Duodenal mucosa (tissue), 2 donors: Measurements from ENCODE around the gene NSFL1C.

Source experiments
- H3K27ac ChIP-seq: one replicate; pipeline ENCODE4 v1.7.0; 2013; ENCODE audit warnings: low read depth, low read length
- H3K27me3 ChIP-seq, 2 donors: one replicate each; pipeline ENCODE4 v1.7.0; 2013; ENCODE audit warnings: low read length in 2 of 2, control low read depth in 1 of 2; ENCODE audit not compliant: insufficient read depth in 2 of 2, control insufficient read depth in 1 of 2
- H3K36me3 ChIP-seq, 2 donors: one replicate each; pipeline ENCODE4 v1.7.0; 2013; ENCODE audit warnings: low read length in 2 of 2, control low read depth in 1 of 2; ENCODE audit not compliant: insufficient read depth in 2 of 2, control insufficient read depth in 1 of 2
- H3K4me1 ChIP-seq, 2 donors: one replicate each; pipeline ENCODE4 v1.7.0; 2013; ENCODE audit warnings: low read length in 2 of 2, control low read depth in 1 of 2; ENCODE audit not compliant: insufficient read depth in 2 of 2, control insufficient read depth in 1 of 2
- H3K4me3 ChIP-seq, 2 donors: one replicate each; pipeline ENCODE4 v1.7.0; 2013; ENCODE audit warnings: low read length in 2 of 2, low read depth in 1 of 2
- H3K9ac ChIP-seq, 2 donors: one replicate each; pipeline ENCODE4 v1.7.0; 2013; ENCODE audit warnings: low read length in 2 of 2, low read depth in 1 of 2
- H3K9me3 ChIP-seq, 2 donors: one replicate each; pipeline ENCODE4 v1.7.0; 2013; ENCODE audit warnings: low read length in 2 of 2, control low read depth in 1 of 2; ENCODE audit not compliant: control insufficient read depth in 1 of 2

NSFL1C gene

GRCh38 chr20:1489325-1489724 is 22.7 kb upstream of the NSFL1C start:
- Histone ChIP-seq H3K9ac (no peak overlapping the region), H3K4me3 (no peak overlapping the region), H3K27me3 (no peaks in the 10 kb centered on the region), H3K4me1 (no peaks in the 10 kb centered on the region), H3K36me3 (no peaks in the 10 kb centered on the region), H3K27ac (no peak overlapping the region), H3K9me3 (no peaks in the 10 kb centered on the region)

GRCh38 chr20:1486566-1486965 is 19.9 kb upstream of the NSFL1C start:
- Histone ChIP-seq H3K9me3 (no peaks in the 10 kb centered on the region), H3K27me3 (no peaks in the 10 kb centered on the region), H3K4me3 (no peak overlapping the region), H3K4me1 (no peaks in the 10 kb centered on the region), H3K36me3 (no peaks in the 10 kb centered on the region), H3K27ac (no peak overlapping the region), H3K9ac (no peak overlapping the region)

- H3K9me3 ChIP-seq: no peaks in the 10 kb centered on the region
- no peak overlapping the region for H3K27ac ChIP-seq
- no peaks in the 10 kb centered on the region for H3K27me3 ChIP-seq
- H3K9ac ChIP-seq: no peak overlapping the region
- no peak overlapping the region for H3K4me3 ChIP-seq
- H3K36me3 ChIP-seq: no peaks in the 10 kb centered on the region
- H3K4me1 ChIP-seq: no peaks in the 10 kb centered on the region
These were observed 17.9 kb upstream of the NSFL1C start for GRCh38 chr20:1484438-1485116.

GRCh38 chr20:1479831-1480595 is 13.4 kb upstream of the NSFL1C start:
- no peaks in the 10 kb centered on the region for H3K4me1 ChIP-seq
- H3K27ac ChIP-seq: no peak overlapping the region
- H3K4me3 ChIP-seq: no peak overlapping the region
- H3K9me3 ChIP-seq: no peaks in the 10 kb centered on the region
- no peaks in the 10 kb centered on the region for H3K27me3 ChIP-seq
- H3K9ac ChIP-seq: no peak overlapping the region
- no peaks in the 10 kb centered on the region for H3K36me3 ChIP-seq

GRCh38 chr20:1478566-1478965 is 11.9 kb upstream of the NSFL1C start:
- peaks cover 3 to 4% of the 10 kb centered on the region in 2 donors for H3K4me1 ChIP-seq
- no peak overlapping the region for H3K4me3 ChIP-seq
- H3K27ac ChIP-seq: no peak overlapping the region
- H3K9me3 ChIP-seq: no peaks in the 10 kb centered on the region
- no peak overlapping the region for H3K9ac ChIP-seq
- H3K36me3 ChIP-seq: no peaks in the 10 kb centered on the region
- H3K27me3 ChIP-seq: no peaks in the 10 kb centered on the region

- H3K4me1 ChIP-seq: peaks cover 8 to 9% of the 10 kb centered on the region in 2 donors
These were observed 11.3 kb upstream of the NSFL1C start for GRCh38 chr20:1477896-1478490.

GRCh38 chr20:1474817-1475603 is 8.4 kb upstream of the NSFL1C start:
- Histone ChIP-seq H3K4me3 (no peak overlapping the region), H3K4me1 (peaks cover 26 to 31% of the 10 kb centered on the region in 2 donors), H3K27ac (no peak overlapping the region), H3K9me3 (no peaks in the 10 kb centered on the region), H3K9ac (no peak overlapping the region), H3K36me3 (no peaks in the 10 kb centered on the region), H3K27me3 (peaks cover 0 to 3% of the 10 kb centered on the region in 2 donors)

More at GRCh38 chr20:1477896-1478490, 11.3 kb upstream of the NSFL1C start:
- Histone ChIP-seq H3K36me3 (no peaks in the 10 kb centered on the region), H3K27me3 (peaks cover 0 to under 1% of the 10 kb centered on the region in 2 donors), H3K9me3 (no peaks in the 10 kb centered on the region), H3K9ac (no peak overlapping the region), H3K4me3 (no peak overlapping the region), H3K27ac (no peak overlapping the region)

- H3K27me3 ChIP-seq: peaks cover 0 to 3% of the 10 kb centered on the region in 2 donors
- no peak overlapping the region for H3K9ac ChIP-seq
- H3K9me3 ChIP-seq: no peaks in the 10 kb centered on the region
- no peak overlapping the region for H3K4me3 ChIP-seq
- no peaks in the 10 kb centered on the region for H3K36me3 ChIP-seq
- peaks cover 30 to 37% of the 10 kb centered on the region in 2 donors for H3K4me1 ChIP-seq
- H3K27ac ChIP-seq: no peak overlapping the region
These were observed 7.7 kb upstream of the NSFL1C start for GRCh38 chr20:1474325-1474724.

- H3K4me1 ChIP-seq: peaks cover 38 to 43% of the 10 kb centered on the region in 2 donors
- H3K27me3 ChIP-seq: peaks cover 0 to 3% of the 10 kb centered on the region in 2 donors
- no peak overlapping the region for H3K27ac ChIP-seq
These were observed 6.9 kb upstream of the NSFL1C start for GRCh38 chr20:1473246-1474220.

More at GRCh38 chr20:1473246-1474220, 6.9 kb upstream of the NSFL1C start:
- H3K36me3 ChIP-seq: no peaks in the 10 kb centered on the region
- H3K4me3 ChIP-seq: no peak overlapping the region
- H3K9me3 ChIP-seq: no peaks in the 10 kb centered on the region
- peak overlapping the region in 1 of 2 donors; percentile 27 for H3K9ac ChIP-seq
